ENCODE measurements around the gene HSPD1. TPM values are rescaled to one million over a fixed set of nuclear protein-coding genes. Genes with fewer than 3 reads are reported as not detected.
A peak's percentile ranks its signal among the peaks of the same experiment; 100 is the strongest.

Gene HSPD1
- 192 TPM for total RNA-seq

DNA sequence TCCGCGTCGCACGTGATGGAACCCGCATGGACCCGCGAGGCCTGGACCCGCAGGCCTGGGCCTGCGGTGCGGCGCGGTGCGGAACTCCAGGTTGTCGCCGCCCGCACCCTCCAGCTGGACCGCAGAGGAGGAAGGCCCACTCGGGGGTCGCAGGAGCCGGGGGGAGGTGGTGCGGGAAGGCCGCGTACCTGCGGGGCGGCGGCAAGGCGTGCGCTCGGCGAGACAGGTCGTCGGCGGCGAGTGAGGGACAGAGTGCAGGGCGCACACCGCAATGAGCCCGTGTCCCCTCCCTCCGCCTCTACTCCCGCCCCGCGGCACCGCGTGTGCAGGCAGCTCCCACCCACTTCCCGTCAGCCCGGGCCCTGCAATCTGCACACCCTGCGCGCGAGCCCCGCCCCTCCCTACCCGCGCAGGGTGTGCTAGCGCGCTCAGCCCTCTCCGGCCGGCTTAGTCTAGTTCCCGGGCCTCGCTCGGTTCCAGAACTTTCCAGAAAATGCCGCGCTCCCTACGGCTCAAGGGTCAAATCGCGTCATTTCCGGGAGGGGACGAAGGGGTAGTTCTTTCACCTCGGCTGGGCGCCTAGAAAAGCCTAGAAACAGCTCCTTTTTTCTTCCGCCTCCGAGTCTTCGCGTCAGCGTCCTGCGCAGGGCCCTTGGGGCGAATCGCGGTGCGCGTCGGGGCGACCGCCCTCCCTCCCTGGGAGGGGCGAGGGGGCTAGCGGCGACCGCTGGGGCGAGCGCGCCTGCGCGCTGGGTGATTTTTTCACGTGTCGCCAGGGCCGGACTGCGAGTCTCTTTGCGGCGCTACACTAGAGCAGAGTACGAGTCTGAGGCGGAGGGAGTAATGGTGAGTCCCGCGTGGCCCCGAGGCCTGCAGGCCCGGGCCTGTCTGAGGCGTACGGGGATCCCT lies at the start of gene HSPD1, which contains the start of gene HSPE1:
Gene HSPD1, minus strand, starts transcription at position 247 of the 909 bp plus-strand sequence. CDS start 992 bp downstream, outside the sequence.
Gene HSPE1, plus strand, starts transcription at position 786 of the 909 bp plus-strand sequence. Its CDS starts 58 bp downstream, at position 844.
- peak; percentile 99 for DNase-seq

DNA sequence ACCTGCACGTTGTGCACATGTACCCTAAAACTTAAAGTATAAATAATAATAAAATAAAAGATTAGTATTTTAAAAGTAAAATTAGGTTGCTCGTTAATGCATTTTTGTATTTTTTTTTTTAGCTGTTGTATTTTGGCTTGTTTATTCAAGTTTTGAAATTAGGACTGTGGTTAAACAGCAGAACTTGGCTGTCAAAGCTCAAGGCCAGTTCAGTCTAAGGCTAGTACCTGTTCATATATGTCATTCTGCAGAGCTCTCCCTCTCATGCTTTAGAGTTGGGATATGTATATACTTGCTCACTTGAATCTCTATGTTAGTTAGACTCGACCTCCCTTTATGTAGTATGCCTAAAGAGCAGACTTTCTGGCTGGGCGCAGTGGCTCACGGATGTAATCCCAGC lies 48.9 kb upstream of the HSPD1 start:
- no peak for DNase-seq

DNA sequence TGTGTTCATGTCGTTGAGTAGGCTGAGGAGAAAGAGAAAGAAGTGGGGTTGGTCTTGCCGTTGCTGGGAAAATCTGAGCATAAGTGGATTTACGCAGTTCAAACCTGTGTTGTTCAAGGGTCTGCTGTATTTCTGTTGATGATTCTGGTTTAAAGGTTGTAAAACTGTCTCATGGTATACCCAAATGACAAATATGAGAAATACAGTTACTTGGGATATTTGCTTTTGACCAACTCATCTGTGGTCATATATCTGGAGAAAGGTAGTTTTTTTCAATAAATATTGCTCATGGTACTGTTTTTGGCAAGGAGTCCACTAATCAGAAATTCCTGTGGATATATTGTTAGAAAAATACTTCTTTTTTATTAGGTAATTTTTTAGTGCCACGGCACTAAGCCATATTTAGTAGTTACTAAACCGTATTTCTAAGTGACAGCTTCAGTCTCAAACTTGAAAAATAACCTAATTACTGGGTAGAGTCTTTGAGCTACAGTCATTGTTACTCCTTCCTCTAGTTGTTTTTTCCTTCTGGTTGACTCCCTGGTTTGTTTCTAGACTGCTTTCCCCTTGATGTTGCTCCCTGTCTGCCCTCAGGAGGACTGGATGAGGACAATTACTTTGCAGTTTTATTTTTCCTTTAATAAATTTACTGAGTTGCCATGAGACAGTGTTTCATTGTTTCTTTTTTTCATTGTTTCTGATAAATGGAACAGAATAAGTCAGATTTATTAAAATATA lies 47.7 kb upstream of the HSPD1 start:
- DNase-seq: no peak

DNA sequence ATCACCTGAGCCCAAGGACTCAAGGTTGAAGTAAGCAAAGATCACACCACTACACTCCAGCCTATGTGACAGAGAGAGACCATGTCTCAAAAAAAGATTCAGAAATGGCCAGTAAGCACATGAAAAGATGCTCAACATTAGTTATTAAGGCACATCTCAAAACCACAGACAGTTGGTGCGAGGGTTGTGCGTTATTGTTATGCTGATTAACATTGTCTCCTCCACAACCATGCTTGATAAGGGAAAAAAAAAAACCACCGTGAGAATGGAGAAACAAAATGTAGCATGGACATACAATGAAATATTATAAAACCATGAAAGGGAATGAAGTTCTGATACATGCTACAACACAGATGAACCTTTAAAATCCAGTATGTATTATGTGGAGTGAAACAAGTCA lies 43.6 kb upstream of the HSPD1 start:
- no peak for DNase-seq

DNA sequence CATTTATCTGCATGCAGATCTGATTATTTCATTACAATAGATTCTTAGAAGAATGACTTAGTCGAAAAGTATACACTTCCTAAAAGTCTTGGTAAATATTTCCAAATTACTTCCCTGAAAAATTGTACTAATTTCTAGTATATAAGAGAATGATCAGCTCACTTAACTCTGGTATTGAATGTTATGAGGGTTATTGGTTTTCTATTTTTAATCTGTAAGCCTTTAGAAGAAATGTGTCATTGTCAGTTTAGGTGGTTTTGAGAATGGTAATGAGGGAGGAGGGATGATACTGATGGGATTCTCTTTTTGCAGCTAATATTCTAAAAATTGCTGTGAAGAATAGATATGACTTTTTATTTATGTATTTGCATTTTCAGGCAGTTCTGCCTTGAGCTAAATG lies 40.1 kb upstream of the HSPD1 start:
- no peak for DNase-seq

DNA sequence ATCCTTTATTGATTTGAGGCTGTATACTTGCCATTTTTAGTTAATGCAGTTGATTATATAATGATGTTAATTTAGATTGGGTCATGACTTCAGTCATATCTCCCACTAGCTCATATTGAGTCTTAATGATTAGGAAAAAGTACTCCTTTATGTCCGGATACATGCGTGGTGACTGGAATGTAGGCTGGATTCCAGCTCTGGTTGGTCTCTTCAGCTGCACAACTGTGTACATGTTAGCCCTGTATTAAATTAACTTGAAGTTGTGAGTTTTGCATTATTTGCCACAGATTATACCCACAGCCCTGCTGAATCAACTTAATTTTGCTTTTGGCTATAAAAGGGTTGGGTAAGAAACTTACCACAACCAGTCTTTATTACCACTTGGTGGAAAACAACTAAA lies 38.8 kb upstream of the HSPD1 start:
- peak; percentile 5 for DNase-seq

DNA sequence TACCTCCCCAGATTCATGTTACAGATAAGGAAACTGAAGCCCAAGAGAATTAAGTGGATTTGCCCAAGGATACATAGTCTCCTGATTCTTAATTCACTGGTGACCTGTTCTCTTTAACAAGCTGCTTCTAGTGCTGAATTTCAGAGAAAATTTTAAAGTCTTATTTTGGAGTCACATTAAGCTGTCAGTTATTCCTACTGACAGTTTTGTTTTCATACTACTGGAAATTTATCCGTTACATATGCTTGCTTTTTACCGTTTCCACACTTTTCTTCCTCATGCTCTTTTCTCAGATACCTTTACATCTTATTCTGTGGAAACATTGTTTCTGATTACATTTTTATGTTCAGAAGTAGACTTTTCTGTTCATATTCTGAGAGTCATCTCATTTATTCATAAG lies 17.5 kb upstream of the HSPD1 start:
- DNase-seq: no peak

DNA sequence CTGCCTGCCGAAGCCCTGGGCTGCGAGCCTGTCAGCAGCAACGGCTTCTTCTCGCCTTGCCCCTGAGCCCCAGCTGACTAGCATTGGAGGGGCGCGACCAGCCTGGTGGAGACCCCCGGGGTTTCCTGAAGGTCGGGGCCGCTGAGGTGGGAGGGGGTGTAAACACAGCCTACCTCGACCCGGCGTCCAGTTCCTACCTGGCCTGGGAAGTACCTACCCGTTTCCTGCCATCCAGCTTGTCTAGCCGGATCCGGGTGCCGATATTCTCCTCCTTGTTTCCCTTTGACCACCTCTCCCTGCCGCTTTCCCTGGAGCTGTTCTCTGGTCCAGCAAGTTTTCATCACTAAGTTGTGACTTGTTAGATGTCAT lies 16.7 kb upstream of the HSPD1 start:
- DNase-seq: no peak

DNA sequence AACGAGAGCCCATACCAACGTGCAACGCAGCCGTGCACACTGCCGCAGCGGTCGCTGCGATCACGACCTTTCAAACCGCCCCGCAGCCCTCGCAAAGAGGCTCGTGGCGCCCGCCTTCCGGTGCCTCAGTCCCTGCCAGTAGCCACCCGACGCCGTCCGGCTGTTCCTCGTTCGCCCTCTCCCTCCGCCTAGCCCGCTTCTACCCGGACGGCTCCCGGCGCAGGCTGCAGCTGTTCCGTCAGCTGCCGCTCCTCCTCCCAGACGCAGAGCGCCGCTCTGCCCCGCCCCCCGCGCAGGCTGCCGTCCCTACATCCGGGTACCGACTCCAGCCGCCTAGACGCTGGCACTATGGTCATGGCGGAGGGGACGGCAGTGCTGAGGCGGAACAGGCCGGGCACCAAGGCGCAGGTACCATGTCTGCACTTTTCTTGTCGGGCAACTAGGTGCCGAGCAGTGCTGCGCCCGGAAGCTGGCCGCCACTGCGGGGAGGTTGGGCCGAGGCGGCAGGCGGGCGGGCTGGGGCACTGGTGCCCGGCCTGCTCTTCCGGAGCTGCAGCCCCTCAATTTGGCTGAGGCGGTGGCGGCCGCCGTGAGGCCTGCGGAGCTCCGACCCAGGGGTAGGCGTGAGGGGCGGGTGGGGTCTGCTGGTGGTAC lies 16.2 kb upstream of the HSPD1 start, which contains the start of gene MOB4:
Gene MOB4, plus strand, starts transcription at position 328 of the 654 bp plus-strand sequence. Its CDS starts 21 bp downstream, at position 349.
- DNase-seq: peak; percentile 94

DNA sequence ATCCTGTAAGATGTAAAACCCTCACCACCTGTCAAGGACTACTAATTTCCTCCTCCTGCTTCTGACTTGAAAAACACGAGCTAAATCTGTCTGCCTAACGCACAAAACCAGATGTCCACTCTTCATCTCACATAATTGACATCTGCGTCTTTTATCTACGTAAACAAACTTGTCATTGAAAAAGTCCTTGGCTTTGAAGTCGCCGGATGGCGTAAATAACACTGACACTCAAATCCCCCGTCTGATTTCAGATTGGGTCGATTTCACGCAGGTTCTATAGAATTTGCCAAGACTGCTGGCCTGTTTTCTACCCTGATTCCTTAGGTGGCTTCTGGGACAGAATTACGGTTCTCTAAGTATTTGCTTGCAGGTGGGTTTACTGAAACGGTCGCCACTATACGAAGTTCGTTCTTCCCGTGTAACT lies 15.7 kb upstream of the HSPD1 start:
- peak; percentile 65 for DNase-seq

DNA sequence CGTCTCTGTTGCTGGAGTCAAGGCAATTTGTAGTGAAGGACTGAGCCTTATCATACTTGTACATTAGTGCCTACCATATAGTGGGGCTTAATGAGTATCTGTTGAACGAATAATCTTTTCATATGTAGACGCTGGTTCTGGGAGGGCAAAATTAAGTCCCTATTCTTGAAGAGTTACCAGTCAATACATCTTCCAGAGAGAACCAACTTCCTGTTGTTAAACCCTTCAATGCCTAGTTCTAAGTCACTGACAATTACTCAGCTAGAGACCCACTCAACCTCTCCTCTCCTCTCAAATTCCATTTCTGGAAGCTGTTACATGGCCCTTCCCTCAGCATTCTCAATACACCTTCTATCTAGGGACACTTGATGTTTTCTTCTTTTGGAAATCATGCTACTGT lies 15.1 kb upstream of the HSPD1 start:
- no peak for DNase-seq

DNA sequence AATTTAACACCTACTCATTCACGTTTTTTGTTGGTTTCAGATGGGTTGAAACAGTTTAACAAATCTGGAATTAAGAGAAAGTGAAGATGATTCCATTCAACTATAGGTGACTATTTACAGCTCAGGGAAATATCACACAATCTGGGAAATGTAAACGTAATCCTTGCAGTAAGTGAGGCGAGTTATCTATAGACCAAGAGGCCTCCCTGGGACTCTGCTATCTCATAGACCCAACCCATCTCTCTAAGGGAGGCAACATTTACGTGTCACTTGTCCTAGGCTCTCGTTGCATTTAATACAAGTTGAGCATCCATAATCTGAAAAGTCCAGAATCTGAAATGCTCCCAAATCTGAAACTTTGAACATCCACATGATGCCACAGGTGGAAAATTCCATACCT lies 14.3 kb upstream of the HSPD1 start:
- DNase-seq: no peak

DNA sequence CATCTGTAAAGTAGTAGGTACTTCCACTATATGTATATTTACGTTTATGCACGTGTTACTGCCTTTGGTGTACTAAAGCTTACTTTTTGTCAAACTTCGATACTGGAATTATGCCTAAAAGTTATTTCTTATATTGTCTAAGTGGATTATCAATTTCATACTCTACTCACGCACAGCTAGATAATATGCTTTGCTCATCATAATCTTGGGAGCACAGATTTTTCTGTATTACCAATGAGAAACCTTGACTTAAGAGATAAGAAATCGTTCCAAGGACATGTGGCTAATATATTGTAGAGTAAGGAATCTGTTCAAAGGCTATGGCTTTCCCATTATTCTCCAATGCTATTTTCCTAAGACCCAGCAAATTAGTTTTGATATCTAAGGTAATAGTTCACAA lies 7.0 kb upstream of the HSPD1 start:
- DNase-seq: no peak

DNA sequence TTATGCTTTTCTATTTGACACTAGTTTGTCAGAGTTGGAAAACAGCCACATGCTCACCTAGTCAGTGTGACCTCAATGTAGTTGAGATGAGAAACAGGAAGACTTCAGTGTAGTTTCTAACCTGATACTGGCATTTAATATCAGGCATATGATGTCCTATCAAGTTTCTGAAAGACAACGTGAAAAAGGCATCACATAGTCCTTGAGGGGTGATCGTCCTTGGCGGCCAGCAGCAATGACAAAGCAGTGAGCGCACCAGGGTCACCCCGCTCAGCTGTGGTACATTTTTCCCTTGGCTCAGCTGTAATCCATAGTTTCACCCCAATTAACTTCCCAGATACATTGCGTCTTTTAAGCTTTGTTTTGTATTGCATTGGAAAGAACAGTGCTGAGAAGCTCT lies 4.9 kb upstream of the HSPD1 start:
- no peak for DNase-seq

DNA sequence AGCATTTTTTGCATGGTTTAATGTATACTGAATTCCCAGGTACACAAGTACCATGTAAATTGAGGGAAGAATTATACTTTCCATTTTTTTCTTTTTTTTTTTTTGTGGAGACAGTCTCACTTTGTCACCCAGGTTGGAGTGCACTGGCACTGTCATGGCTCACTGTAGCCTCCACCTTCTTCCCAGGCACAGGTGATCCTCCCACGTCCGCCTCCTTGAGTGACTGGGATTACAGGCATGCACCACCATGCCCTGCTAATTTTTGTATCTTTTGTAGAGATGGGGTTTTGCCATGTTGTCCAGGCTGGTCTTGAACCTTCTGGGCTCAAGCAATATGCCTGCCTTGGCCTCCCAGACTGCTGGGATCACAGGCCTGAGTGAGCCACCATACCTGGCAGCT lies 4.4 kb upstream of the HSPD1 start:
- DNase-seq: no peak

DNA sequence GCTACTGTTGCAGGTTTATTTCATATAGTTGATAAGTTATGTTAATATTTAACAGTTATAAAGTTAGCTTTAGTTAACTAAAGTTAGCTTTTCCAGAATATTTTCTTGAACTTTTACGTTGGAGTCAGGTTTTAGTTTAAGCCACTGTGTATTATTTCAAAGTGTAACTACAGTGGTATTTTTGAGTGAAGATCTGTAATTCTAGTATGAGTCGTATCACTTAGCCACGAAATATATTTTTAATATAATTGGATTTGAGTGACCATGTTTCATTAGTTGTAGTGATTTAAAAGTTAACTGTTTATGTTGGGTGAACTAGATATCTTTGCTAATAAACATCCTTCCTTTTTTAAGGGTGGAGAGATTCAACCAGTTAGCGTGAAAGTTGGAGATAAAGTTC lies 3.0 kb upstream of the HSPD1 start:
- no peak for DNase-seq

DNA sequence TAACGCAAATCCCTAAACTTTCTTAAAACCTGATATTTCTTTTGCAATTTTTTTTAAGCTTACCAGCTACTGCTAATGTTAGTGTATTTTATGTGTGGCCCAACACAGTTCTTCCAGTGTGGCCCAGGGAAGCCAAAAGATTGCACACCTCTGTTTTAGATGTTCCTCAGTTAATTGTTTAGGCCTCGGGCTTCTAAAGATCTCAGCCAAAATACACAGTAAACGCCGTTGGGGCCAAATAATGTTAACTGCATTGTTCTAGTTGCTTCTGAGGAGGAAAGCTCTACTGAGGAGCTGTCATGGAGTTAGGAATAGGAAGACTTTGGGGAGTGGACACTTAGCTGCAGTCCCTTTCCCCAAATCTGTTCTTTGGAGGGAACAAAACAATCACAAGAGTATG lies 2.6 kb upstream of the HSPD1 start:
- DNase-seq: no peak

DNA sequence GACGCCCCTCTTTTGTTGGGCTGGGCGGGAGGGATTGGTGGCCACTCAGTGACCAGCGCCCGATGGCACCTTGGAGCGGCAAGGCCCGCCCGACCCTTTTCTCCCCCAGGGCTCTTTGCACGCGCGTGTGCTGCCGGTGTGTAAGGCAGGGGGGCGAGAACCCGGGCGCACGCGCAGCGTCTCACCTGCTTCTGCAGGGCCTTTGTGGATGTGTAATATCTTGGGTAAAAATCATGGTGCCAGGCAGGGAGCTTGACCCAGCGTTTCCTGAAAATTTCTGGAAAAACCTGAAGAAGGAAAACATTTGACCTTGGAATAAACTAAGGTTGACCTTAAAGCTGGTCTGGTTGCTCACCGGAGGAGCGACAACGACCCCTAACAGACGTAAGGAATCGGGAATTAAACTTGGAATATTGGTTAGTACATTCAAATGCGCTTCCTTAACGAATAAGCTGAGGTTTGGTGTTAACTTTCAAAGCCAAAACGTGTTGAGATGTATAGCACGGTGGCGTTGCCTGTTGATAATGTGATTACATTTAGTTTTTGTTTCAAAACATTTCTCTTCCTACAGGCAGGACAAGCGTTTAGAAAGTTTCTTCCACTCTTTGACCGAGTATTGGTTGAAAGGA lies 977 bp upstream of the HSPD1 start:
- DNase-seq: no peak

DNA sequence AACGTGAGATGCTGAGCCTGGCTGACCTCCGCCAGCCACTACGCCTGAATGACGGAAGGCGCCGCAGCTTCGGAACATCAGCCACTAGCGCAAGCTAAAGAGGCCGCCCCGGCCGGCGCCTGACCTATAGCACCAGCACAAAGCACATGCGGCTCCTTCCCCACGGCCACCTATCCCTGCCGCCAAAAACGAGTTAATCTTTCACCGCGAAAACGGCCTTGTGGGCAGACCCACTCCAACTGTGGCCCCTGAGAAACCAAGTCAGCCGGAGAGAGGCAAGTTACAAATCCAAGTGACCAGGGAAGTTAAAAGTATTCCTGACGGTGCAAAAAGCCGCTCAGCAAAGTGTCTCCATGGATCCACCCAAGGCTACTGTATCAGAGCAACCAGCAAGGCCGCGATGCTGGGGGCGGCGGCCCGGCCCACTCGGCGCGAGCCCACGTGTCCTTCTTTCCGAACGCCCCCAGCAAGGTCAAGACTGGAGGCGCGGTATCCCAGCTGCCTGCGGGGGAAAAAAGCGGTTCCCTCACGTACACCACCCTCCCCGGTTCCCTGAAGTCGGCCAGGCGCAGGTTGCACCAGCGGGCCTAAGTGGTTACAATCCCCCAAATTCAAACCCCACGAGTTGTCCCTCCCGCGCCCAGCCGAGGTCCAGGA lies 575 bp downstream of the HSPD1 start:
- DNase-seq: peak; percentile 19

DNA sequence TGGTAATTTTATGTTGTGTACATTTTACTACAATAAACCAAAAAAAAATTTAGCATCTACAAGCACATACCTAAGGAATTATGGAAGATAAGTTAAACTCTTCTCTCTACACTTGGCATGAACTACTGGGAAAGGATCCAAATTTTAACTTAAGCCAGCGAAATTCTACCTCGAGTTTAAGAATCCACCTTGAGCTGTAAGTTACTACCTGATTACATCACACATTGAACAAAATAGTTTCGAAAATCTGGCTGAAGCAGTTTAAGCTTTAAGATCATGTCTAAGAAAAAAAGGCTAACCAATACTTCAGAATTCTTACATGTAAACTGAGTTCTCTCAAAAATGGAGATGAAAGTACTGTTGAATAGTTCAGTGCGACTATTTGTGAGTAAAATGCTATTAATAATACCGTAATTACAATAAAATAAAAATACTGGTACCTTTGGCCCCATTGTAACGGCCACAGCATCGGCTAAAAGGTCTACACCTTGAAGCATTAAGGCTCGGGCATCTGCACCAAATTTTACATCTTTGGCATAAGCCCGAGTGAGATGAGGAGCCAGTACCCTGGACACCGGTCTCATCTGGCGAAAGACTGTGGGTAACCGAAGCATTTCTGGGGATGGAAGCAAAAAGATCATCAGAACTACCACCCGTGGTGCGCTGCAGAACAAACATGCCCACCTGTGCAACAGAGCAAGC lies 1.3 kb downstream of the HSPD1 start:
- no peak for DNase-seq

DNA sequence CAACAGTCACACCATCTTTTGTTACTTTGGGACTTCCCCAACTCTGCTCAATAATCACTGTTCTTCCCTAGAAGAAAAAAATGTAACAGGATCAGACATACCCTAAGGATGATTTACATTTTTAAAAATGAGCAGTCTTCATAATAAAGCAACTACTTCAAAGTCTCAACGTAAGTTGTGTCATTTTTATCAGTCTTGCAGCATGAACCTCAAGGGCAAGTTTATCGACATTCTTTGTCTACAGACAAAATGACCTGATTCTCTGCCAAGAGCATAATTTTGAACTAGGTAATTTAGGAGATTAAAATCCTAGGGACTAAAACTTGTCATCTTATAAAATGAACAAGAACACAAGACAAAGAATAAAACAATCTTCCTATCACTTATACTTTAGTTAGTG lies 2.3 kb downstream of the HSPD1 start:
- no peak for DNase-seq

Measured in skin of body (tissue), 2 donors.